Neural crest cell (in vitro differentiated cells): ENCODE data around the gene TMTC1. TPM values are rescaled to one million over a fixed set of nuclear protein-coding genes. Genes with fewer than 3 reads are reported as not detected.
A peak's percentile ranks its signal among the peaks of the same experiment; 100 is the strongest.

Experiments
- DNase-seq: peaks from one replicate; pipeline ENCODE4 v3.0.0; 2021; ENCODE audit warnings: low read depth, mixed read lengths, low spot score
- H3K27ac Mint-ChIP-seq: one replicate; pipeline ENCODE4 v1.8.0; 2021; ENCODE audit warnings: mild to moderate bottlenecking, mixed read lengths; ENCODE audit not compliant: unreplicated experiment
- H3K27me3 Mint-ChIP-seq: 2 replicates; pipeline ENCODE4 v1.8.0; 2021; ENCODE audit warnings: low read depth, mild to moderate bottlenecking, mixed read lengths
- H3K36me3 Mint-ChIP-seq: 2 replicates; pipeline ENCODE4 v1.8.0; 2021; ENCODE audit warnings: low read depth, mild to moderate bottlenecking, mixed read lengths
- H3K4me1 Mint-ChIP-seq: 2 replicates; pipeline ENCODE4 v1.8.0; 2021; ENCODE audit warnings: mixed read lengths
- H3K4me3 Mint-ChIP-seq: one replicate; pipeline ENCODE4 v1.8.0; 2021; ENCODE audit warnings: mild to moderate bottlenecking, mixed read lengths
- H3K9me3 Mint-ChIP-seq: 2 replicates; pipeline ENCODE4 v1.8.0; 2021; ENCODE audit warnings: mixed read lengths
- CTCF ChIP-seq: fragments of 200-600 bp; sonication (generic); conservative IDR thresholded peaks from 2 replicates; pipeline ENCODE4 v1.5.0; 2021; ENCODE audit warnings: antibody characterized with exemption, mild to moderate bottlenecking
- total RNA-seq: library from RNA; stranded (reverse); gene quantifications from 2 replicates; pipeline ENCODE4 v1.2.1, GENCODE V29; 2021

Gene TMTC1
- total RNA-seq, 1 donor from 2014 or later, result 13.1 TPM

- Mint-ChIP-seq H3K27ac (no peak overlapping the region), H3K4me3 (no peak overlapping the region), H3K4me1 (no peaks in the 10 kb centered on the region), H3K27me3 (no peaks in the 10 kb centered on the region), H3K36me3 (peaks cover 3% of the 10 kb centered on the region), H3K9me3 (peaks cover under 1% of the 10 kb centered on the region)
- TF ChIP-seq CTCF, result no peak
- DNase-seq, result no peak
These were observed 23.4 kb upstream of the TMTC1 start for GRCh38 chr12:29807129-29807528.

GRCh38 chr12:29804019-29804418, 20.3 kb upstream of the TMTC1 start:
- Mint-ChIP-seq H3K4me1 (peaks cover 15% of the 10 kb centered on the region), H3K27ac (no peak overlapping the region), H3K9me3 (peaks cover 6% of the 10 kb centered on the region), H3K36me3 (peaks cover 9% of the 10 kb centered on the region), H3K4me3 (no peak overlapping the region), H3K27me3 (no peaks in the 10 kb centered on the region)
- no peak for DNase-seq
- no peak for TF ChIP-seq CTCF

- no peak for DNase-seq
- Mint-ChIP-seq H3K4me3 (no peak overlapping the region), H3K36me3 (peaks cover 9% of the 10 kb centered on the region), H3K27ac (peak overlapping the region; percentile 0), H3K9me3 (peaks cover 6% of the 10 kb centered on the region), H3K4me1 (peaks cover 26% of the 10 kb centered on the region), H3K27me3 (no peaks in the 10 kb centered on the region)
- no peak for TF ChIP-seq CTCF
These were observed 15.8 kb upstream of the TMTC1 start for GRCh38 chr12:29799591-29799990.

- Mint-ChIP-seq H3K4me3 (no peak overlapping the region), H3K4me1 (peaks cover 26% of the 10 kb centered on the region), H3K9me3 (peaks cover 6% of the 10 kb centered on the region), H3K36me3 (peaks cover 9% of the 10 kb centered on the region), H3K27me3 (no peaks in the 10 kb centered on the region), H3K27ac (no peak overlapping the region)
- no peak for DNase-seq
- TF ChIP-seq CTCF, result no peak
These were observed 14.0 kb upstream of the TMTC1 start for GRCh38 chr12:29797565-29798355.

- peaks cover 6% of the 10 kb centered on the region for H3K9me3 Mint-ChIP-seq
- no peaks in the 10 kb centered on the region for H3K27me3 Mint-ChIP-seq
- H3K4me1 Mint-ChIP-seq, result peaks cover 26% of the 10 kb centered on the region
- DNase-seq, result no peak
- no peak overlapping the region for H3K27ac Mint-ChIP-seq
- no peak overlapping the region for H3K4me3 Mint-ChIP-seq
- TF ChIP-seq CTCF, result no peak
- peaks cover 6% of the 10 kb centered on the region for H3K36me3 Mint-ChIP-seq
These were observed 13.1 kb upstream of the TMTC1 start for GRCh38 chr12:29796823-29797263.
